Uterine smooth muscle cell (primary cell): ENCODE results near the gene KCNG3. TPM values are rescaled to one million over a fixed set of nuclear protein-coding genes. Genes with fewer than 3 reads are reported as not detected.

ENCODE experiments used
- total RNA-seq: library from RNA; depleted of rRNA; stranded (reverse); fragments of >200 nt; gene quantifications from 2 replicates; pipeline ENCODE4 v1.2.3, GENCODE V29; 2014

Gene KCNG3, protein sequence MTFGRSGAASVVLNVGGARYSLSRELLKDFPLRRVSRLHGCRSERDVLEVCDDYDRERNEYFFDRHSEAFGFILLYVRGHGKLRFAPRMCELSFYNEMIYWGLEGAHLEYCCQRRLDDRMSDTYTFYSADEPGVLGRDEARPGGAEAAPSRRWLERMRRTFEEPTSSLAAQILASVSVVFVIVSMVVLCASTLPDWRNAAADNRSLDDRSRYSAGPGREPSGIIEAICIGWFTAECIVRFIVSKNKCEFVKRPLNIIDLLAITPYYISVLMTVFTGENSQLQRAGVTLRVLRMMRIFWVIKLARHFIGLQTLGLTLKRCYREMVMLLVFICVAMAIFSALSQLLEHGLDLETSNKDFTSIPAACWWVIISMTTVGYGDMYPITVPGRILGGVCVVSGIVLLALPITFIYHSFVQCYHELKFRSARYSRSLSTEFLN
- under 0.01 TPM in 2 replicates for total RNA-seq

DNA sequence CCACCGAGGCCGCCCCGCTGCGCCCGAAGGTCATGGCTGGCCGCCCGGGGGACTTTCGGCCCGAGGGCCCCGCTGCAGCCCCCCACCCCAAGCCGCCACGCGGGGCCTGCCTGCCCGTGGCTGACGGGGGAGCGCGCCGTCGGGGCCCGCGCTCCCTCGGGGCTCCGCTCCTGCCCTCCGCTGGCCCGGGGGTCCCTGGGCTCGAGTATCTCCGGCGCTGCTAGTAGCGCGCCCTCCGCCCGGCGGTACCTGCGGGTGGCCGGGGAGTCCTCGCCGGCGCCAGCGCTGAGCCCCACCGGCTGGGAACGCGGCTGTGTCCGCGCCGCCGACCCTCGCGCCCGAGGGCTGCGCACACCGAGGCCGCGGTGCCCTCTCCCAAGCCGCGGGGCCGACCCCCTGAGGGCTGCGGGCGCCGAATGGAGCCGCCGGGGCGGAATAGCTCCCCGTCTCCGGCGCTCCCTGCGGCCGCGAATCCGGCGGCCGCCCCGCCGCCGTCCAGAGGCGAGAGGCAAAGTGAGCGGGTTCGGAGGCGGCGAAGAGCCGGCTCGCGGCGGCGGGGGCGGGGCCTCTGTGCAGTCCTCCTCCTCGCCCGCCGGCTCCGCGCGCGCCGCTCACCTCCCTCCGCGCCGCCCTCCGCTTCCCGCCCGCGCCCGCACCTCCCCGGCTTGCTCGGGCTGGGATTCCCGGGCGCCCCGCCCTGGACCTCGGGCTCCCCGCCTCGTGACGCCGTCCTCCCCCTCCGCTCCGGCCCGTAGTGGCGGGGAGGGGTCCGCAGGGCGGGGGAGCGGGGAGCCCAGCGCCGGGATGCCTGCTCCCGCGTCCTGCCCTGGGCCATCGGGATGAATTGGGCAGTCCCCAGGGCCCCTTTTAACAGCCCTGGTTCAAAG is at the start of gene KCNG3:
Gene KCNG3 (minus strand): TSS at position 515 of the 887 bp plus-strand sequence. CDS start 481 bp downstream, at position 34.

Other genes starting within 250 kb of the KCNG3 start
- gene COX7A2L, start 132.8 kb downstream of the KCNG3 start, total RNA-seq, result 243 and 308 TPM in 2 replicates
- 29.7 and 32.5 TPM in 2 replicates for gene MTA3, start 74.7 kb upstream of the KCNG3 start, total RNA-seq